Body of pancreas (tissue), 4 donors: ENCODE data around the gene ZNF407. TPM values are rescaled to one million over a fixed set of nuclear protein-coding genes. Genes with fewer than 3 reads are reported as not detected.
A peak's percentile ranks its signal among the peaks of the same experiment; 100 is the strongest.

ENCODE experiments used
- ATAC-seq: fragments of 150-250 bp; one replicate; pipeline ENCODE4 v1.9.1; 2016
- DNase-seq, 4 donors: peaks; one replicate each; pipeline ENCODE4 v3.0.0-alpha.2; 2019
- H3K27ac ChIP-seq, 4 donors: fragments of 200-600 bp; sonication (generic); 1 replicate in 3 of 4; 2 replicates in 1 of 4; pipeline versions ENCODE4 v1.5.1 to v1.6.1; 2016 to 2019; ENCODE audit warnings: mild to moderate bottlenecking in 1 of 4, mixed read lengths in 1 of 4, moderate library complexity in 1 of 4
- H3K27me3 ChIP-seq, 2 donors: fragments of 200-600 bp; sonication (generic); one replicate each; pipeline ENCODE4 v1.6.0; 2016; ENCODE audit warnings: mild to moderate bottlenecking in 1 of 2
- H3K36me3 ChIP-seq, 2 donors: fragments of 200-600 bp; sonication (generic); replicated peaks in 1 of 2; 2 replicates each; pipeline ENCODE4 v1.5.1; 2016; ENCODE audit warnings: low read depth in 2 of 2; ENCODE audit not compliant: insufficient read depth in 1 of 2
- H3K4me1 ChIP-seq: fragments of 200-600 bp; sonication (generic); one replicate; pipeline ENCODE4 v1.6.0; 2016
- H3K4me3 ChIP-seq, 2 donors: fragments of 200-600 bp; sonication (generic); 1 replicate in 1 of 2; 2 replicates in 1 of 2; pipeline ENCODE4 v1.5.1; 2016 to 2019
- H3K9me3 ChIP-seq, 3 donors: fragments of 200-600 bp; sonication (generic); 1 replicate in 2 of 3; 2 replicates in 1 of 3; pipeline ENCODE4 v1.5.1; 2016
- POLR2A ChIP-seq, 3 donors: fragments of 450-650 bp; IDR thresholded peaks; one replicate each; pipeline ENCODE4 v1.6.1; 2016; ENCODE audit warnings: antibody characterized with exemption in 3 of 3, mild to moderate bottlenecking in 2 of 3
- WGBS, 2 donors: methylation state at CpG; one replicate each; pipeline ENCODE4 v1.1.5; 2017; 5-methylcytosine and 5-hydroxymethylcytosine counted together
- intact Hi-C: fragments of 100-400 bp; cut with DNase I; formaldehyde crosslinking; loops from one replicate; pipeline ENCODE4 v1.15.1; 2023
- total RNA-seq, 2 donors: library from RNA; depleted of rRNA; stranded (reverse); fragments of >200 nt; gene quantifications; one replicate each; pipeline ENCODE4 v1.1.0, GENCODE V29; 2016
- TF ChIP-seq, protein P1 (sequence below), 7 experiments: fragments of 450-650 bp in 4 of 7; fragments of 200-600 bp in 3 of 7; sonication (generic) in 3 of 7; IDR thresholded peaks; one replicate each; pipeline ENCODE4 v1.5.1; 2016 to 2019; ENCODE audit warnings: antibody characterized with exemption in 7 of 7

The ZNF407 gene
- total RNA-seq, 2 donors from 2014 or later, result 14.3 to 19.1 TPM

DNA sequence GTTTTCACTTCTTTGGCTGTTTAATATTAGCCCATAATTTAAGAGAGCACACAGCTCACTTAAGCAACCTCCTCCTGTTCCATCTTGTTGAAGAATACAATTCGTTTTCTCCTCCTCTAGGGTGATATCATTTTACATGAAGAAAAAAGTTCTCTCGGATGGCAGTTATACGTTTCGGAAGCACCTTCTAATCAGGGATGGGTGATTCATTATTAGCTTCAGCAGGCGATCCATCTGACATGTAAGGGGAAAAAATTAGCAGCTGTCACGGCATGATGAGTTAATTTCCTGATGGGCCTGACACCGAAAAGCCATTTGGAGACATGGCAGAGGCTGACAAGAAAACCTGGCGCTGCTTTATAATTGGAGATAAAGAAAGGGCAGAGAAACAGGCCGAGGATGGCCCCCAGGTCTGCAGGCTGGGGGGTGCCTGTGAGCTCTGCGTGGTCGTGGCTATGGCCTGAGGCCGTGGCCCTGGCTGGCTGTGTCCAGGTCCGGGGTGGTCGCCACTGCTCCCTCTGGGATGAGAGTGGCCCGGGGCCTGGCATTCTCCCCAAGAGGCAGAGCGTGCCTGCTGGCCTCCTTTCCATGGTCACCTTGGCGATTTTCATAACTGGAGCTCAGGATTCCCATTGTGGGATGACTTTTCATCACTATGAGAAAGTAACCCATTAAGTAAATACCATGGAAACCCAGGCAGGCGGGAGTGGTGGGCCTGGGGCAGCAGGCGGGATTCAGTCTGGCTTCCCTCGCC lies 471.2 kb downstream of the ZNF407 start:
- Histone ChIP-seq H3K4me3 (no peak overlapping the region), H3K36me3 (peaks cover 3 to 5% of the 10 kb centered on the region in 2 donors), H3K27me3 (no peaks in the 10 kb centered on the region), H3K27ac (no peak overlapping the region), H3K4me1 (no peaks in the 10 kb centered on the region), H3K9me3 (no peaks in the 10 kb centered on the region)
- intact Hi-C loops, result no loop called here
- no peak for DNase-seq
- TF ChIP-seq POLR2A (IDR thresholded peaks at IDR 0.05), result no peak
- TF ChIP-seq, protein P1, sequence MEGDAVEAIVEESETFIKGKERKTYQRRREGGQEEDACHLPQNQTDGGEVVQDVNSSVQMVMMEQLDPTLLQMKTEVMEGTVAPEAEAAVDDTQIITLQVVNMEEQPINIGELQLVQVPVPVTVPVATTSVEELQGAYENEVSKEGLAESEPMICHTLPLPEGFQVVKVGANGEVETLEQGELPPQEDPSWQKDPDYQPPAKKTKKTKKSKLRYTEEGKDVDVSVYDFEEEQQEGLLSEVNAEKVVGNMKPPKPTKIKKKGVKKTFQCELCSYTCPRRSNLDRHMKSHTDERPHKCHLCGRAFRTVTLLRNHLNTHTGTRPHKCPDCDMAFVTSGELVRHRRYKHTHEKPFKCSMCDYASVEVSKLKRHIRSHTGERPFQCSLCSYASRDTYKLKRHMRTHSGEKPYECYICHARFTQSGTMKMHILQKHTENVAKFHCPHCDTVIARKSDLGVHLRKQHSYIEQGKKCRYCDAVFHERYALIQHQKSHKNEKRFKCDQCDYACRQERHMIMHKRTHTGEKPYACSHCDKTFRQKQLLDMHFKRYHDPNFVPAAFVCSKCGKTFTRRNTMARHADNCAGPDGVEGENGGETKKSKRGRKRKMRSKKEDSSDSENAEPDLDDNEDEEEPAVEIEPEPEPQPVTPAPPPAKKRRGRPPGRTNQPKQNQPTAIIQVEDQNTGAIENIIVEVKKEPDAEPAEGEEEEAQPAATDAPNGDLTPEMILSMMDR (IDR thresholded peaks at IDR 0.05), result no peak
- WGBS, 2 donors, result 83% methylated on average over 20 of the region's 20 CpGs
- ATAC-seq, result no peak

DNA sequence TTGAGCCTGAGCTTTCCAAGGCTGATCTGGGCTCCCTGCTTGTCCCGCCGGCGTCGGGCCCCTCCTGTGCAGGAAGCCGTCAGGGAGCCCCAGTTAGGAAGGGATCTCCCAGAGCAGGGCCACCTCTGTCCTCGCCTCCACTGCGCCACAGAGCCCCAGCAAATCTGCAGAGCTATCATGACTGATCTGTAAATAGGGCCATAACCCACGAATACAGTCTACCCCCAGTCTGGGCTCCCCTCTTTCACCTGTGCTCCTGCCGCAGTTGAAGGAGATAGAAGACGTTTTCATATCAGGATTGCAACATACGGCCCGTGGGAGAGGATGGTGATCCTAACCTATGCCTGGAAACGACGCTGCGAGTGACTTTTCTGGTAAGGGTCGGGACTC lies 472.6 kb downstream of the ZNF407 start:
- no peaks in the 10 kb centered on the region for H3K9me3 ChIP-seq
- H3K27me3 ChIP-seq, result no peaks in the 10 kb centered on the region
- no peak for DNase-seq
- H3K27ac ChIP-seq, result peak overlapping the region in 2 of 4 donors; percentile 55
- intact Hi-C loops, result no loop called here
- ATAC-seq, result no peak
- no peak overlapping the region for H3K4me3 ChIP-seq
- H3K4me1 ChIP-seq, result no peaks in the 10 kb centered on the region
- no peak for TF ChIP-seq POLR2A (IDR thresholded peaks at IDR 0.05)
- WGBS, 2 donors, result 51 to 52% methylated on average over 16 of the region's 16 CpGs
- H3K36me3 ChIP-seq, result no peaks in the 10 kb centered on the region

GRCh38 chr18:75070625-75071483 lies 473.2 kb downstream of the ZNF407 start:
- WGBS, 2 donors, result 52 to 59% methylated on average over 22 of the region's 22 CpGs
- DNase-seq (peak in 2 of 4 donors; percentile 25 to 66), ATAC-seq (peak; percentile 34)
- Histone ChIP-seq H3K27me3 (no peaks in the 10 kb centered on the region), H3K36me3 (no peaks in the 10 kb centered on the region), H3K27ac (peak overlapping the region in 2 of 4 donors; percentile 55), H3K4me1 (no peaks in the 10 kb centered on the region), H3K4me3 (no peak overlapping the region), H3K9me3 (no peaks in the 10 kb centered on the region)
- intact Hi-C loops, result no loop called here
- TF ChIP-seq, protein P1 (IDR thresholded peaks at IDR 0.05), result no peak
- TF ChIP-seq POLR2A (IDR thresholded peaks at IDR 0.05), result no peak

DNA sequence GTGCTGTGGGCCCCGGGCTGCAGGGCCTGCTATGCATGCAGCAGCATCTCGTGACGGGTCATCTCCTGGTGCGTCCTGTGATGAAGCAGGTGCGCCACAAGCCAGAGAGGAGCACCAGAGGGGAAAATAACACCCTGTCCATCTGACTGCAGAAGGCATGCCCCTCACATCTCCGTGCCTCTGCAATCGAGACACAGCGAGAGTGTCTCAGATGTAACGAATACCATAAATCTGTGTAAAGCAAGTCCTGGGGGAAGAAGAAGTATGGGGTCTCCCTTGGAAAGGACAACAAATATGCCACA lies 473.8 kb downstream of the ZNF407 start:
- H3K27ac ChIP-seq, result peak overlapping the region in 2 of 4 donors; percentile 55
- ATAC-seq, result no peak
- no peaks in the 10 kb centered on the region for H3K27me3 ChIP-seq
- 80 to 81% methylated on average over 9 of the region's 9 CpGs for WGBS, 2 donors
- TF ChIP-seq, protein P1 (IDR thresholded peaks at IDR 0.05), result no peak
- no peak for TF ChIP-seq POLR2A (IDR thresholded peaks at IDR 0.05)
- intact Hi-C loops, result no loop called here
- H3K36me3 ChIP-seq, result no peaks in the 10 kb centered on the region
- no peak overlapping the region for H3K4me3 ChIP-seq
- H3K4me1 ChIP-seq, result no peaks in the 10 kb centered on the region
- H3K9me3 ChIP-seq, result no peaks in the 10 kb centered on the region
- no peak for DNase-seq

DNA sequence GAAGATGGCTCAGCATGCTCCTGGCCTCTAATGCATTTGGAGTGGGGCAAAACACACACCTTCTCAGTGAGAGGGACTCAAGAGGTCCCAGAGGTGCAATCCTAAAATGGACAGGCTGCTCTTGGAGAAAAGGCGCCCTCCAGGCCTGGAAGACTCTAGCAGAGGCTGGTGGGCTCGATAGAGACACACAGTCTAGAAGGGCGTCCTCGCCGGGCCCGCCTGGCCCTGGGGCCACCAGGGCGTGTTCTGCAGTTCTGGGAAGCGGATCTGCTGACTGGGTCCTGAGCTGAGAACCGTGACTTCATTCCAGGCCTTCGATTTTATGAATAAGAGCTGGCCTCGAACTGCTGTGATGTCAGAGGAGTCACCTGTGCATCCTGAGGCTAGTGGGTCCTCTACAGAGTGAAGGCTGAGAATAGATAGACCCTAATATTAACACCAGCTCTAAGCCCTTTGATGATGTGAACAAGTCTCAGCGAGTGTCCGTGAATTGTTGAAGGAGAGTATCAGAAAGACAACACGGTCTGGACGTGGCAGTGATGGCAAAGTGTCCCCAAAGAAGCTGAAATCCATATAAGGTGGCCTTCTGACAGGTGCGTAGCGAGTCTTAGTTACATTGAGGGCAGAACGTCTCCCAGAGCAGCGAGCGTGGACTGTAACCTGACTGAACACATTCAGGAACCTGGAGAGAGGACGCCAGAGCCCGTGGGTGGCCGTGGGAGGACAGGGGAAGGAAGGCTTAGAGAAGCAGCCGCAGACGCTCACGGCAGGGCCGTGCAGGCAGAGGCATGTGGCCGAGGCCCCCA lies 474.4 kb downstream of the ZNF407 start:
- intact Hi-C loops, result no loop called here
- no peaks in the 10 kb centered on the region for H3K4me1 ChIP-seq
- no peak overlapping the region for H3K4me3 ChIP-seq
- 85 to 89% methylated on average over 23 to 28 of the region's 28 CpGs for WGBS, 2 donors
- H3K36me3 ChIP-seq, result no peaks in the 10 kb centered on the region
- no peaks in the 10 kb centered on the region for H3K9me3 ChIP-seq
- ATAC-seq (no peak), DNase-seq (no peak)
- H3K27me3 ChIP-seq, result no peaks in the 10 kb centered on the region
- peak overlapping the region in 2 of 4 donors; percentile 55 for H3K27ac ChIP-seq
- TF ChIP-seq, protein P1 (IDR thresholded peaks at IDR 0.05), result no peak
- TF ChIP-seq POLR2A (IDR thresholded peaks at IDR 0.05), result no peak
